H9 (cell line): ENCODE data around the gene OR2A2. TPM values are rescaled to one million over a fixed set of nuclear protein-coding genes. Genes with fewer than 3 reads are reported as not detected.

ENCODE experiments used
- DNase-seq: peaks from one replicate; pipeline ENCODE4 v3.0.0-alpha.2; 2017
- H2AFZ ChIP-seq: one replicate; pipeline ENCODE4 v1.6.1; 2013; ENCODE audit warnings: mild to moderate bottlenecking, low read length, control low read depth, moderate library complexity
- H2AK5ac ChIP-seq: 2 replicates; pipeline ENCODE4 v1.6.1; 2013; ENCODE audit warnings: low read length, control low read depth, mixed read lengths; ENCODE audit not compliant: insufficient read length
- H2BK120ac ChIP-seq: one replicate; pipeline ENCODE4 v1.6.1; 2013; ENCODE audit warnings: low read depth, mild to moderate bottlenecking, low read length, control low read depth, inconsistent platforms; ENCODE audit not compliant: poor library complexity, severe bottlenecking
- H2BK12ac ChIP-seq: 2 replicates; pipeline ENCODE4 v1.6.1; 2013; ENCODE audit warnings: low read length, control low read depth, mixed read lengths, low read depth; ENCODE audit not compliant: insufficient read length
- H2BK15ac ChIP-seq: 2 replicates; pipeline ENCODE4 v1.6.1; 2013; ENCODE audit warnings: low read depth, low read length, control low read depth
- H2BK20ac ChIP-seq: one replicate; pipeline ENCODE4 v1.6.1; 2013; ENCODE audit warnings: low read depth, mild to moderate bottlenecking, low read length, control low read depth, inconsistent platforms; ENCODE audit not compliant: poor library complexity, severe bottlenecking
- H2BK5ac ChIP-seq: 2 replicates; pipeline ENCODE4 v1.6.1; 2013; ENCODE audit warnings: low read length, control low read depth, mixed read lengths; ENCODE audit not compliant: insufficient read length
- H3K14ac ChIP-seq: 2 replicates; pipeline ENCODE4 v1.6.1; 2013; ENCODE audit warnings: low read length, control low read depth; ENCODE audit not compliant: insufficient read depth
- H3K18ac ChIP-seq: 2 replicates; pipeline ENCODE4 v1.6.1; 2013; ENCODE audit warnings: low read depth, mild to moderate bottlenecking, mixed read lengths, low read length, control low read depth; ENCODE audit not compliant: insufficient read length
- H3K23ac ChIP-seq: 2 replicates; pipeline ENCODE4 v1.6.1; 2013; ENCODE audit warnings: low read length, control low read depth, mixed read lengths, low read depth; ENCODE audit not compliant: insufficient read length
- H3K23me2 ChIP-seq: 2 replicates; pipeline ENCODE4 v1.6.1; 2013; ENCODE audit warnings: low read depth, mild to moderate bottlenecking, mixed read lengths, low read length, control low read depth; ENCODE audit not compliant: insufficient read length, poor library complexity, severe bottlenecking
- H3K27ac ChIP-seq: 2 replicates; pipeline ENCODE4 v1.5.1; 2013; ENCODE audit warnings: low read length, control low read depth, mixed read lengths, low read depth; ENCODE audit not compliant: insufficient read length
- H3K27me3 ChIP-seq: 2 replicates; pipeline ENCODE4 v1.6.1; 2013; ENCODE audit warnings: low read length, control low read depth, inconsistent platforms; ENCODE audit not compliant: insufficient read depth
- H3K4ac ChIP-seq: 2 replicates; pipeline ENCODE4 v1.6.1; 2013; ENCODE audit warnings: low read depth, mild to moderate bottlenecking, control low read depth, inconsistent platforms, low read length, moderate library complexity
- H3K4me1 ChIP-seq: 2 replicates; pipeline ENCODE4 v1.6.1; 2013; ENCODE audit warnings: low read length, control low read depth, inconsistent platforms; ENCODE audit not compliant: insufficient read depth
- H3K4me2 ChIP-seq: 2 replicates; pipeline ENCODE4 v1.6.1; 2013; ENCODE audit warnings: low read length, control low read depth, mixed read lengths; ENCODE audit not compliant: insufficient read length, insufficient read depth
- H3K56ac ChIP-seq: 2 replicates; pipeline ENCODE4 v1.6.1; 2013; ENCODE audit warnings: low read depth, mild to moderate bottlenecking, mixed read lengths, low read length, control low read depth; ENCODE audit not compliant: insufficient read length
- H3K79me1 ChIP-seq: 2 replicates; pipeline ENCODE4 v1.6.1; 2013; ENCODE audit warnings: low read depth, mild to moderate bottlenecking, moderate library complexity, low read length, control low read depth, inconsistent platforms; ENCODE audit not compliant: insufficient read depth, poor library complexity, severe bottlenecking
- H3K79me2 ChIP-seq: 2 replicates; pipeline ENCODE4 v1.6.1; 2013; ENCODE audit warnings: low read length, control low read depth, inconsistent platforms; ENCODE audit not compliant: insufficient read depth
- H3K9ac ChIP-seq: 2 replicates; pipeline ENCODE4 v1.6.1; 2013; ENCODE audit warnings: low read length, control low read depth, mixed read lengths; ENCODE audit not compliant: insufficient read length; ENCODE audit errors: extremely low read depth
- H3K9me3 ChIP-seq: one replicate; pipeline ENCODE4 v1.6.1; 2013; ENCODE audit warnings: low read depth, low read length, inconsistent platforms; ENCODE audit not compliant: control insufficient read depth
- H3T11ph ChIP-seq: one replicate; pipeline ENCODE4 v1.6.1; 2013; ENCODE audit warnings: mild to moderate bottlenecking, low read length, control low read depth, inconsistent platforms
- H4K20me1 ChIP-seq: one replicate; pipeline ENCODE4 v1.6.1; 2013; ENCODE audit not compliant: control insufficient read depth, insufficient read length, insufficient read depth
- H4K5ac ChIP-seq: 2 replicates; pipeline ENCODE4 v1.6.1; 2013; ENCODE audit warnings: low read depth, mild to moderate bottlenecking, mixed read lengths, low read length, control low read depth; ENCODE audit not compliant: insufficient read length
- H4K8ac ChIP-seq: replicated peaks from 2 replicates; pipeline ENCODE4 v1.6.1; 2013; ENCODE audit warnings: low read length, control low read depth, mixed read lengths, low read depth; ENCODE audit not compliant: insufficient read length
- H4K91ac ChIP-seq: 2 replicates; pipeline ENCODE4 v1.6.1; 2013; ENCODE audit warnings: low read depth, mild to moderate bottlenecking, moderate library complexity, mixed read lengths, low read length, control low read depth; ENCODE audit not compliant: insufficient read length
- H3K27ac Mint-ChIP-seq, 3 experiments: 2 replicates in 2 of 3; 3 replicates in 1 of 3; pipeline ENCODE4 v1.8.0; 2020 to 2021; ENCODE audit warnings: mixed read lengths in 3 of 3, mild to moderate bottlenecking in 1 of 3, moderate library complexity in 1 of 3
- H3K27me3 Mint-ChIP-seq: 2 replicates; pipeline ENCODE4 v1.8.0; 2021; ENCODE audit warnings: low read depth, mild to moderate bottlenecking, moderate library complexity, mixed read lengths
- H3K36me3 Mint-ChIP-seq, 3 experiments: 2 replicates in 2 of 3; 3 replicates in 1 of 3; pipeline ENCODE4 v1.8.0; 2020 to 2021; ENCODE audit warnings: low read depth in 3 of 3, mixed read lengths in 3 of 3; ENCODE audit not compliant: insufficient read depth in 1 of 3
- H3K4me1 Mint-ChIP-seq, 2 experiments: 2 replicates each; pipeline ENCODE4 v1.8.0; 2020; ENCODE audit warnings: mixed read lengths in 2 of 2
- H3K4me3 Mint-ChIP-seq, 2 experiments: 2 replicates in 1 of 2; 3 replicates in 1 of 2; pipeline ENCODE4 v1.8.0; 2020 to 2021; ENCODE audit warnings: mild to moderate bottlenecking in 2 of 2, mixed read lengths in 2 of 2, moderate library complexity in 1 of 2
- H3K9me3 Mint-ChIP-seq, 2 experiments: 2 replicates in 1 of 2; 3 replicates in 1 of 2; pipeline ENCODE4 v1.8.0; 2020; ENCODE audit warnings: mild to moderate bottlenecking in 2 of 2, mixed read lengths in 2 of 2, moderate library complexity in 1 of 2
- CTCF ChIP-seq: fragments of 200-600 bp; sonication (generic); conservative IDR thresholded peaks from 3 replicates; pipeline ENCODE4 v1.8.0; 2021; ENCODE audit warnings: antibody characterized with exemption, mild to moderate bottlenecking
- WGBS: extraction: QIAGEN DNeasy Blood & Tissue Kit; methylation state at CpG from one replicate; pipeline ENCODE4 v1.1.7; 2013; ENCODE audit warnings: missing lambda C conversion rate, low lambda C conversion rate, mixed read lengths; ENCODE audit not compliant: insufficient read length; ENCODE audit errors: extremely low coverage; 5-methylcytosine and 5-hydroxymethylcytosine counted together
- total RNA-seq: library from RNA; stranded (reverse); gene quantifications from 2 replicates; pipeline ENCODE4 v1.2.1, GENCODE V29; 2021

Gene OR2A2
- total RNA-seq, 1 experiment from 2014 or later: not detected

DNA sequence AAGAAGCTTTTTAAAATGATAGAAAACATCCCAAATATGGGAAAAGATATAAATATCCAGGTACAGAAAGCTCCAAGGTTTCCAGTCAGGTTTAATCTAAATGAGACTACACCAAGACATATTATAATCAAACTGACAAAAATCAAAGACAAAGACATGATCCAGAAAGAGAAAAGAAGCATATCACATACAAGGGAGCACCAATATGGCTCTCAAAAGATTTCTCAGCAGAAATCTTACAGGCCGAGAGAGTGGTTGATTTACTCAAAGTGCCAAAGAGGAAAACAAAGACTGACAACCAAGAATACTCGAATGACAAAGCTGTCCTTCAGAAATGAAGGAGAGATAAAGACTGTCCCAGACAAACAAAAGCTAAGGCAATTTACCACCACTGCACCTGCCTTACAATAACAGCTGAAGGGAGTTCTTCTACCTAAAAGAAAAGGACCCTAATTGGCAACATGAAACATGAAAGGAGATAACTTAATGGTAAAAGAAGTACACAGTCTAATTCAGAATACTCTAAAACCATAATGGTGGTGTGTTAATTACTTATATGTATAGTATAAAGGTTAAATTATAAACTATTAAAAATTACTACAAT lies 38.9 kb downstream of the OR2A2 start:
- H3K9ac ChIP-seq: no peak overlapping the region
- no peaks in the 10 kb centered on the region for H3K79me1 ChIP-seq
- H4K5ac ChIP-seq: no peak overlapping the region
- H3K23me2 ChIP-seq: no peaks in the 10 kb centered on the region
- DNase-seq: no peak
- no peak overlapping the region for H2BK12ac ChIP-seq
- H3K56ac ChIP-seq: no peak overlapping the region
- H3K27ac ChIP-seq: no peak overlapping the region
- H3K4ac ChIP-seq: no peak overlapping the region
- no peaks in the 10 kb centered on the region for H3K9me3 ChIP-seq
- H3K27me3 Mint-ChIP-seq: peaks cover 1% of the 10 kb centered on the region; the same call in 1 of the 2 replicates
- no peak overlapping the region for H3K4me2 ChIP-seq
- no peak overlapping the region for H2BK120ac ChIP-seq
- H2AFZ ChIP-seq: no peak overlapping the region
- no peak for TF ChIP-seq CTCF
- H3K27ac Mint-ChIP-seq: no peak overlapping the region
- H2AK5ac ChIP-seq: no peak overlapping the region
- peaks cover 28 to 36% of the 10 kb centered on the region in 2 experiments for H3K9me3 Mint-ChIP-seq
- no peak overlapping the region for H2BK20ac ChIP-seq
- H3K4me1 ChIP-seq: no peaks in the 10 kb centered on the region
- no peaks in the 10 kb centered on the region for H3K4me1 Mint-ChIP-seq
- no peak overlapping the region for H3K23ac ChIP-seq
- no CpG with 5 or more reads among the region's 2 CpGs for WGBS
- H3T11ph ChIP-seq: no peak overlapping the region
- peaks cover 4 to 33% (median 14%) of the 10 kb centered on the region in 3 experiments; a peak in 6 of 7 replicates for H3K36me3 Mint-ChIP-seq
- no peak overlapping the region for H4K8ac ChIP-seq
- H3K18ac ChIP-seq: no peak overlapping the region
- no peak overlapping the region for H2BK15ac ChIP-seq
- no peak overlapping the region for H4K91ac ChIP-seq
- H2BK5ac ChIP-seq: no peak overlapping the region
- H3K14ac ChIP-seq: no peak overlapping the region
- no peaks in the 10 kb centered on the region for H4K20me1 ChIP-seq
- no peak overlapping the region for H3K4me3 Mint-ChIP-seq
- no peaks in the 10 kb centered on the region for H3K79me2 ChIP-seq
- H3K27me3 ChIP-seq: no peaks in the 10 kb centered on the region
